NCI-H1105 (cell line): ENCODE results near the gene FOLR3.
"Not testable (repeated sequence)": the region's sequence is repeated elsewhere in the genome, so short reads cannot be mapped to it uniquely, and the experiment has no call there.

Source experiments
- DNase-seq: peaks from one replicate; lab custom pipeline; 2025; lab: John Stamatoyannopoulos, UW

Gene FOLR3

DNA sequence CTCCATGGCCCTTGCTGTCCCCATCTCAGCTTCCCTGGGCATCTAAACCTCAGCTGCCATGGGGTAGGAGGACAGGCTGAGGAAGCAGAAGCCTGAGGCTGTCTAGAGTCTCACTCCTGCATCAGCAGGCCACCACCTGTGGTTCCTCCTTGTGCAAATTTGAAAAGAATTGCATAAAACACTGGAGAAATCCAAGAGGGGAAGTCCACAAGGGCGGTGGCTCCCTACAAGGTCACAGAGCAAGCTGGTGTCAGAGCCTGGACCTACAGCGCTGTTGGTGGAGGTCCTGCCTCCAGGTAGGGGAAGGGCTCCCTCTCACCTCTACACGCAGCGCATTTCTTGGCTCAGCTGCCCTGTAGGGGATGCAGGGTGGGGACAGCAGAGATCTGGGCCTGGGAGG, at the start of gene FOLR3:
TSS of gene FOLR3 (plus strand) at position 253 of the 400 bp plus-strand sequence. CDS start 228 bp downstream, outside the sequence.
- not testable (repeated sequence) for DNase-seq

DNA sequence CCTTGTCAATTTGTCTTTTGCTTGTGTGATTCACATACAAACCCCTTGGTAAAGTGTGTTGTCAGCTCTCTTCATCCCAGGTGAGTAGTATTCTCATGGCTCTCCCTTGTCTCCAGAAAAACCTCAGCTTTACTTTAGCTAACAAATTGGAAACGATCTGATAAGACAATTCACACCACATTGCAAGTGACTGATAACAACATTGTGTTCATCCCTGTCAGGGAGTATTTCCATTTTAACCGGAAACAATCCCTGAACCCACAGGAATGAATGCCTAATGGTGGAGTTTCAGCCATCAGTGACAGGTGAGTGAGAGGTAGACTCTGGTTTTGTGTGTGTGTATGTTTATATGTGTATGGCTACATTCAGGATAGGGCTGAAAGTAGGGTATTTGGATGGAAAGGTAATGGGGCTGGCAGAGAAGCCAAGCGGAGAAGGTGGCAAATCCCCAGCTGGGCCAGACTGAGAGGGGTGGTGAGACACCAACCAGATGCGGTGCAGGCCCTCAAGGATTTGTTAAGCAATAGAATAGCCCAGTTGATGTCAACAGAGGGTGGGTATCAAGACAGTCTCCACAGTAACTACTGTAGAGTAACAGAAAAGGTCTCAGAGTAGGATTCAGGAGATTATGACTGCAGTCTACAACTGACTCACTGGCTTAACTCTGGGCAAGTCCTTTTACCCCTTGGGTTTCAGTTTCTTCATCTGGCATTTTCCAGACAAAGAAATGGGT, 47.3 kb upstream of the FOLR3 start:
- DNase-seq = no peak

DNA sequence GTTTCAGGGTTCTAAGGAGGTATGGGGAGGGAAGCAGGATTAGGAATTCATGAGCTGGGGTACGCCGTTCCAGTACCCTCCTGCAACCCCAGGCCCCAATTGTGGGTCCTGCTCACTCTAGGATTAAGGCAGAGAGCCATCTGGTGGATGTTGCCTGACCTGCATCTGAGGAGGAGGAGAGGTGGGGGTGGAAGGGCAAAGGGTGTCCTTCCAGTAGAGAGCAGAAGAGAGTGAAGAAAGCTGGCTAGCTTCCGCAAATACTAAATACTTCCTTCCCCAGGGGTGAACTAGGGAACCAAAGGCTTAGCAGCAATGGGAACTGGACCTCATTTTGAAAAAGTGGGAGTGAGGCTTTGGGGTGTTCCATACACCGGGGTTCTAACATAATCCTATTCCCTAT, 44.2 kb upstream of the FOLR3 start:
- DNase-seq = peak; percentile 31

DNA sequence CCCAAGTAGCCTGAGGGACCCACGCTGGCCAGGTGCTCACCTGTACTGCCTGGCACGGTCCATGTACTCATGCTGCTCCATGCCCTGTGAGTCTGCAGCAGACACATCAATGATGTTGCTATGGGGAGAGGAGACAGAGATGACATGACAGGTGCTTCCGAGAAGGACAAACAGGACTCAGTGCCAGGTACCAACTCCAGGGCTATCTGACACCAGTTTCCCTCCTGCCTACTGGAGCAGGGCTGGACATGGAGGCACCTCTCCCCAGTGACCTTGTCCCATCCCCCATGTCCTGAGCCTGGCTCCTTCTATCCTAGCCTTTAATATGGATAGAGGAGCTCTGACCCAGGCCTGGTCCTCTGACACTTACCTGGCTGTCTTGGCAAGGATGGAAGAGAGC, 36.8 kb upstream of the FOLR3 start:
- no peak for DNase-seq

DNA sequence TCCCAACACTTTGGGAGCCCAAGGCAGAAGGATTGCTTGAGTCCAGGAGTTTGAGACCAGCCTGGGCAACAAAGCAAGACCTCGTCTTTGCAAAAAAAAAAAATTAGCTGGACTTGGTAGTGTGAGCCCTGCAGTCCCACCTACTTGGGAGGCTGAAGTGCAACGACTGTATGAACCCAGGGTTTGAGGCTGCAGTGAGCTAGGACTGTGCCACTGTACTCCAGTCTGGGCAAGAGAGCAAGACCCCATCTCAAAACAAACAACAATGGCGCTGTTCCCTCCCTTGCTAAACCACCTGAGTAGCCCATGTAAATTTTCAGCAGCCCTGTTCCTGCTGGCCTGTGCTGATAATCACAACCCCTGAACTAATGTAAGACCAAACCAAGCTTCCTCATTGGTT, 35.5 kb upstream of the FOLR3 start:
- DNase-seq = no peak

DNA sequence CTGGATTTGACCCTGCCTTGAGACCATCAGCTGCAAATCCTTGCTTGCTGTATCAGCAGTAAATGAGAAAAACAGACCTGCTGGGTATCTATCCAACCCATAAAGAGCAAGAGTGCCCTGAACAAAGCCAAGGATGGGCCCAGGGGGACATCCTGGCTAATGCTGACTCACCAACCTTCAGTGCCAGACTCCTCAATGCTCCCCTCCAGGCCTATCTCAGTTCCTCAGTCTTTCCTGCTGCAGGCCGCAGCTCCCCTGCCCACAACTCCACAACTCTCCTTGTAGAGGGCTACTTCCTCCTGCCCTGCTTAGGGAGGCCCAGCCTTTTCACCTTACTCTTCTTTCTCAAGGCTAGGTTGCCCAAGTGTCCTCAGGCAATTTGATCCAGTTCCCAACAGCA, 35.1 kb upstream of the FOLR3 start:
- DNase-seq = no peak

DNA sequence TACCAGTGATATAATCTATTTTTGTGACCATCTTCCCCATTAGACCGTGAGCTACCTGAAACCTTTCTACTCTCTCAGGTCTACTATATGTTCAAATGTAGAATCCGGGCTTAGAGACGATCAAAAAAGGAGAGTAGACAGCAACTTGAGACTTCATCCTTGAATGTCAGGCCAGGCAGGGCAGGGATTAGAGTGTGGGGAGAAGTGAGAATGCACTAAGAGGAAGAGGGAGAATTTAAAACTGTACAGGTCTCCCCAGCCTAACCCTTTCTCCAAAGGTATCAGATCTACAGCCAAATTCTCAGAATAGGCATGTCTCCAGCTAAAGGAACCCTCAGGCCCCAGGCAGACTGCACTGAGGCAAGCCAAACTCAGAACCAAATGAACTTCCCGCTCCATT, 33.4 kb upstream of the FOLR3 start:
- DNase-seq = no peak

DNA sequence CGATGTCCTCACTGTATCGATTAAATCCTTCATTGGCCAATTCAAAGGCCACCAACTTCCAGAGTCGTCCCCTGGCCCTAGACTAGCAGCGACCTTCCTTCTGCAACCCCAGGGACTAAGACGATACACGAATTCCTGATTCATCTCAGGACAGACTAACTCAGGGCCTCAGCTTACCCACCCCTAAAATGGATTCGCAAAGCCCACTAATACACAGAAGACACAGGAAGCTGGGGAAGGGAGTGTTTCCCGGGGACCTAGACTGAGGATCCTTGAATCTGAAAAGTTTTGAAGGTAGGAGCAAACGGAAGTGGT, 32.9 kb upstream of the FOLR3 start:
- DNase-seq = no peak

DNA sequence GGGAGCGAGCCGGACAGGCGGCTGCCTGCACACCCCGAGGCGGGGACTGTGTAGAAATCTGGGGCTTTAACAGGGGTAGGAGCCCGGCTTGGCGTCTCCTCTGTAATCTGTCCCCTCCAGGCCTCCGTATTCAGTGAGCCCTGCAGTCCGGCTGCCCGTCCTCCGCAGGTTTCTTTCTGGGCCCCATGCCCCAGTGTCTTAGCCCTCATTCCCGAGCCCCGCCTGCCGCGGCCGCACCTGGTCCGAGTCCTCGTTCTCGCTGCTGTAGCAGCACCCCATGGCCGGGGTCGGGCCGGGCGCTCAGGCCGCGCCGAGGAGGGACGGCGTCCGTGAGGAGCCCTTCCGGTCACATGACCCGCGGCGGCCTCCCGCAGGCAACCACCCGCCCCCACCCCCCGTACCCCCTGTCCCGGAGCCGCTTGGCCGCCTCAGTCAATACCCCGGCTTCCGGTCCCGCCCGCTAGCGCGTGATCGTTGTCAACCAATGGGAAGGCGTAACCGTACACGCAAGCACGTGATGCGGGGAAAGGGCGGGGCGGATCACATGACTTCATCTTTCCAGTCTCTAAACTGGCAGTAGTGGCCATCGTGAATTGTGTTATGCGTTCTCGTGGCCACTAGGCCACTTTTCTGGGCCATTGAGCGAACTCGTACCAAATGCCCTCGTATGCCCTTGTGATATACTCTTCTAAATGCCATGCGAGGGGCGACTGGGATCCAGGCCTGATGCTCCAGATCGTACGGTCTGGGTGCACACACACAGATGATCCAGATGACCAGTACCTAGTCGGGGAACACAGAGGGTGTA, 32.4 kb upstream of the FOLR3 start, which contains the start of gene LAMTOR1:
TSS of gene LAMTOR1 (minus strand) at position 352 of the 808 bp plus-strand sequence. CDS start at position 279, 73 bp downstream.
- peak; percentile 99 for DNase-seq

DNA sequence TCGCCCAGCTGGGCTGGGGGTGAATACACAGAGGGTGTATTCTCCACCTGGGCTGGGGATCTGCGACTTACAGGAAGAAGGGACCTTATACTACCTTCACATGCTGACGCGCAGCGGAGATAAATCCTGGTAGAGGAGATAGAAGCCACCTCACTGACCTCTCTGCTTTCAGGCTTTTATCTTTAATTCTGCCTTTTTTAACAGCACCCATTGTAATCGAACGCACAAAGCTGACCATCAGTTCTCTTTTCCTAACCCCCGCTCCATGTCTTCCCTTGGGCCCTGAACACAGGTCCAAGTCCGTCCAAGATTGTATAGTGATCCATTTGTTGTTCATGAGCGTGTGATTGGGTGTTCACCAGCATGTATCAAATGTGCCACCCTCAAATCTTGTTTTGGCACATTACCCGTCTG, 31.8 kb upstream of the FOLR3 start:
- DNase-seq = no peak

DNA sequence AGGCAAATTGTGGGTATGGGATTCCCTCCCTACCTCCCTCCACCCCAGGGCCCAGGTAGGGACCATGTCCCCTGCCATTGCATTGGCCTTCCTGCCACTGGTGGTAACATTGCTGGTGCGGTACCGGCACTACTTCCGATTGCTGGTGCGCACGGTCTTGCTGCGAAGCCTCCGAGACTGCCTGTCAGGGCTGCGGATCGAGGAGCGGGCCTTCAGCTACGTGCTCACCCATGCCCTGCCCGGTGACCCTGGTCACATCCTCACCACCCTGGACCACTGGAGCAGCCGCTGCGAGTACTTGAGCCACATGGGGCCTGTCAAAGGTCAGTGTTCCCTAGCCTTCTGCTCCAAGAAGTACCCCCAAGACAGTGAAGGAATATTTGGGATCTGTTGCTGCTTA, 29.6 kb upstream of the FOLR3 start, which contains the start of gene TOMT:
TSS of gene TOMT (plus strand) at position 37 of the 400 bp plus-strand sequence. CDS start at position 65, 28 bp downstream.
- DNase-seq = no peak

DNA sequence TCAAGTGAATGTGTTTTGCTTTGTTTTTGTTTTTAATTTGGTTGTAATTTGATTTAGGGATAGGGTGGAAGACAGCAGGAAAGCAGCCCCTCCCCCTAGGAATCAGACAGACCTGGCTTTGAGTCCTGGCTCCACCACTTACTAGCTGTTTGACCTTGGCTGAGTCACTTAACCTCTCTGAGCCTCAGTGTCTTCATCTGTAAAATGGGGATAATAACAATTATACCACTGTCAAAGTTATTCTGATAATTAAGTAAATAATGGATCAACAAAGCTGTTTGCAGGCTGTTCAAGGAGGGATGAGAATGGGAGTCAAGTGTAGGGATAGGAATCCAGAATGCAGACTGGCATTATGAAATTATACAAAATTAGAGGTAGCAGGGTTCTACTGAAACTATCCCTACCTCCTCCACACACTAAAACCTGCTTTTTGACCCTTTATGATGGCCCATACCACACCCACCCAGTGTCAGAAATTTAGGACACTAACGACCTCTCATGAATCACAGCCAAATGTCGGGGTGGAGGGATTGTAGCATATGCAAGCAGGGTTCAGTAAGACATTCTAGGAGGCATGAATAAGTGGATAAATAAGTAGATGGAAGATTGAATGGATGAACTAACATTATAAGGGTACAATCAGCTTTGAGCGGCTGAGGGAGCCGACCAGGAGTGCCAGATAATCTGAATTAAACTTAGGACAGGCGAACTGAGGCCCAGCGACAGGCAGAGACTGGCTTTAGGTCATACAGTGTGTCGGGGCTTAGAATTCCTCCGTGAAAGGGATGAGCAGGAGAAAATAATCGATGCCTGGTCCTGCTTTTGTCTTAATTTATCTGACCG, 24.0 kb upstream of the FOLR3 start:
- no peak for DNase-seq

DNA sequence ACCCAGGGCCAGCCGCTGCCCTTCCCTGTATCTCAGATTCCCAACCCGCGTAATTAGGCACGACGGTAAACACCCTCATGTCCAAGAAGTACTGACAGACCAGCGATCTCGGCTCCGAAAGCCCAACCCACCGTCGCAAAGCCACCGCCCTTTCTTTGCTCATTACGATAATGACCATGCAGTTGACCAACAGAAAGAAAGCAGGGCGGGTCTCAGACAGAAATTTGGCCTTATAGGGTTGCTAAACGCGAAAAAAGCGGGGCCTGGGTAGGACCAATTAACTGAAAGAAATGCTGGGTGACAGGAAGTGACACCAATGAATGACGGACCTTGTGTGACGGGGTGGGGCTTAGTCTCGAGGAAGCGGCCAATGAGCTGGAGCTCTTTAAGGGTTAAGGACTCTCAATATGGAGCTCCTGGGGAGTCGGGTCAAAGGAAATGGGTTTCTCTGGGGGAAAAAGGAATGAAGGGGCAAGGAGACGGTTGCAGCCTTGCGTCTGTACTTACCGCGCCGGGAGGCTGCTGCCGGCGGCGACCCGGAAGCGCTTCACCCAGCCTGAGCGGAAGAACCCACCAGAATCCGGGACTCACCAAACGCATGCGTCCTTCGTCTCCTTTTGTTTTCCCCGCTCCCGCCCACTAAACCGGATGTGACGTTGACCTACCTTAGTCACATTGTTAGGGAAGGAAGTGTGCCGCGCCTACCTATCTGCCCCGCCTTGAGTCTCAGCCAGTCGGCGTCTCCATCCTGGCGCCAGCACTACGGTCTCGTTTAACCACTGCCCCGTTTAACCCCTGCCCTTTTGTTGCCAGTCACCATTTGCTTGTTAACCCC, 23.2 kb upstream of the FOLR3 start, which contains the start of gene ANAPC15:
TSS of gene ANAPC15 (minus strand) at position 553 of the 835 bp plus-strand sequence. CDS start 1,419 bp downstream, outside the sequence.
- peak; percentile 99 for DNase-seq

DNA sequence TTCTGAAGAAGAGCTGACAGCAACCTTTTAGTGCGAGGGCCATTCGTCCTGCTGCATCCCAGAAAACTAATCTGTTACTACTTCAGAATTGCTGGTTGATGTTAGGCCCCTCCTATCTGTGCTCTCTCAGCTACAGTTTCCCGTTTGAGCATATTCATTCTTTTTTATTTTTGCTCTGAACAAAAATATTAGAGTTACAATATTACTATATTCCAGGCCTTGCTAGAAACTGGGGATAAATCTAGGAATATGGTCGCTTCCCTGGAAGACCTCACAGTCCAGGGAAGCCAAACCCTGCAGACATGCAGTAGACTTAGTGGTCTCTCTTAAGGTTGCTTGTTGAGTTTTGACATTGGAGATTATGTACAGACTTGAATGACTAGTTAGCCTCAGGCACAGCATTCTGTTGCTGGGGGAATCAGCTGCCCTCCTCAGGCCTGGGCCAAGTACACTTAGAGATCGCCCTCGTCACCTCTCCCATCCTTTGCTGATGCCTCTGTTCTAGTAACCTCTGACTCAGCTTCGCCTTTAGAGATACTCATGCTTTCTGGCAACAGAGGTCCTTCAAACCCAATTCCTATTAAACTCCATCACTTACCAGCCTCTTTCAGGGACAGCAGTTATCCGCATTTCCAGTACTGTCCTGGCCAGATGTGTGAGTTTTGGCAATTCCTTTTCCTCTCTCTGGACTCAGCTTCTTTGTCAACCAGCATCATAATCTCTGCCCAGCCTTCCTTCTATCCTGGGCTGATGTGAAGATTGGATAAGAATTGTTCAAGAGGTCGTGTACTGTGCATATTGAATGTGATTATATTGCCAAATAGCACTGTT, 22.3 kb upstream of the FOLR3 start:
- DNase-seq = no peak

DNA sequence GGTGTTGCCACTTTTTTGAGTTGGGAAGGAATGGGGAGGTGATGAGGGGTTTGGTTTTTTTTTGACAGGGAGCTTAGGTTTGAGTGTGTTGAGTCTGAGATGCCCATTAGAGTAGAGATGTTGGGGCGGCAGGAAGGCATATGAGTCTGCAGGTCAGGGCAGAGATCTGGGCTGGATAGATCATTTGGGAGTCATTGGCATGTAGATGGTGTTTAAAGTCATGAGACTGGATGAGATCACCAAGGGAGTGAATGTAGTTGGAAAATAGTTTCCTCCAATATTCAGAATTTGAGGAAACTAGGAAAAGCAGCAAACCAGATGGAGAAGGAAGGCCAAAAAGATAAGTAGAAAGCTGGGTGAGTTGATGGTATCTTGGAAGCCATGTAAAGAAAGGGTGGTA, 21.0 kb upstream of the FOLR3 start:
- no peak for DNase-seq

DNA sequence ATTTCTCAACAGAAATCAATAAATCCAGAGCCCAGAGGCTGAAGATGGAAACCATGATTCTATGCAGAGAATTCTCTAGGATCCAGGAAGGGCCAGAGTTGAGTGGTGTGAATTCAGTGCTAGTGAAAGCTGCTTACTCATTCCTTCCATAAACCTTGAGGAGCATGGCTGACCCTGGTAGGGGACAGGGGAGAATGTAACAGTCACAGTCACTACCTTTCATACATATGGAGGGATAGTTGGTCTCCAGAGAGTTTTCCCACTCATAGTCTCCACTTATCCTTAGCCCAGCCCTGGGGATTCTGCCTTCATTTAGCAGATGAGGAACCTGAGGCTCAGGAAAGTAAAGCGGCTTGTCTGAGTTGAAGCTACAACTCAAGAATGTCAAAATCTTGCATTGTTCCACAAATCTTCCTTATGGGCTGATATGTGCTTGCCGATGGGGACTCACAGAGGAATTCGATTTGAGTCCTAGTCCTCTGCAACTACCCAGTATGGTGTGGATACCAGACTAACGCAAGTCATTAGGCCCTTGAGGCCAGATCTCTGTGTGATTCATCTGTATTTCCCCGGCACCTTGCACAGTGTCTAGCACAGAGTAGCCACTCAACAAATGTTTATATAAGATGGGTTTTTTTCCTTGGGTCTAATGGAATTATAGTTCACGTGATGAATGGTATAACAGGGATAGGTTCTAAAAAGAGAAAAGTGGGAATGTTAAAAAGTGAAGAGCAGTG, 19.3 kb upstream of the FOLR3 start:
- DNase-seq = no peak

DNA sequence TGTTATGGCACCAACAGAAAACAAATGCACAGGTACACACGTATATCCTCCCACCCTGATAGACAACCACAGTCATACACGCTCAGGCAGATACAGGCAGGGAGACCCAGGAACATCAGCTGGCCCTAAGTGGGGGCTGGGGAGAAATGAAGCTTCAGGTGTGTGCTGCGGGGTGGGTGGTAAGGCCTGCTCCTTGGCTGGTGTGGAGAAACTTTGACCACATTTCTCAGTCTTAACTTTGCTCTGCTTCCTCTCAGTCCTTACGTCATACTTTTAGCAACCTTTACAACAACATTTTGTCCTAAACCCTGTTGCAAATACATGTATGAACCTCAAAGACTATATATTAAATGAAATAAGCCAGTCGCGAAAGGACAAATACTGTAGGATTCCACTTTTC, 16.3 kb upstream of the FOLR3 start:
- no peak for DNase-seq

DNA sequence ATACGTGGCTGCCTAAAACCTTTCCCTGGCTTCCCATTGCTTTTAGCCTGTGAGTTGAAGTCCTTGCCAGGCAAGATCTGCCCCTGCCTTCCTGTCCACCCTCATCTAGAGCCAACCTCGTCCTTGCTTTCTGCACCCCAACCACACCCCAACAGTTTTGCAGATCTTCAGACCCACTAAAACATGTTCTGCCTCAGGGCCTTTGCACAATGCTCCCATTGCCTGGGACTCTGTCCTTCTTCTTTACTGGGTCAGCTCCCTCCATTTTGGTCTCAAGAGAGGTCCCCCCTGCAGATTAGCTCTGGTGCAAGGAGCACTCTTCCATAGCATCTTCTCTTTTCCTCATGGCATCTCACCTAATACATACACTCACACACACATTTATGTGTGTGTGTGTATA, 14.6 kb upstream of the FOLR3 start:
- DNase-seq = no peak

DNA sequence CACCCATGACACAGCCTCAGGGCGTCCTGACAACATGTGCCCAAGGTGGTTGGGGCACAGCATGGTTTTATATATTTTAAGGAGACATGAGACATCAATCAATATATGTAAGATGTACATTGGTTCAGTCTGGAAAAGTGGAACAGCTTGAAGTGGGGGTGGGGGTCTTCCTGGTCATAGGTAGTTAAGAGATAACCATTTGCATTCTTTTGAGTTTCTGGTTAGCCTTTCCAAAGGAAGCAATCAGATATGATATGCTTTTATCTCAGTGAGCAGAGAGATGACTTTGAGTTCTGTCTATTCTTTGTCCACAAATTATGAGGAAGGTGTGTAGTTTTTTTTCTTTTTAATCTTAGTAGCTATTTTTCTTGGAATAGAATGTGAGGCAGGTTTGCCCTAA, 12.9 kb upstream of the FOLR3 start:
- DNase-seq = no peak
